RWPE2 (cell line): Measurements from ENCODE around the gene IMPG1.

Experiments
- ATAC-seq: fragments of 200-7000 bp; cut with Tn5 transposase; 3 replicates; pipeline ENCODE4 v1.9.1; 2021; ENCODE audit warnings: low read depth
- DNase-seq: peaks from one replicate; pipeline ENCODE4 v3.0.0-alpha.2; 2020; ENCODE audit warnings: low spot score
- H3K27ac ChIP-seq: fragments of 450-650 bp; 2 replicates; pipeline ENCODE4 v1.5.1; 2017; ENCODE audit warnings: mild to moderate bottlenecking; ENCODE audit not compliant: poor library complexity, severe bottlenecking
- H3K27me3 ChIP-seq: fragments of 250-450 bp; sonication (Bioruptor Pico); 2 replicates; pipeline ENCODE4 v1.5.1; 2021; ENCODE audit warnings: mild to moderate bottlenecking, moderate library complexity; ENCODE audit not compliant: insufficient read depth, poor library complexity, severe bottlenecking
- H3K36me3 ChIP-seq: fragments of 250-450 bp; sonication (Bioruptor Pico); 2 replicates; pipeline ENCODE4 v1.5.1; 2020; ENCODE audit warnings: low read depth, mild to moderate bottlenecking, moderate library complexity
- H3K4me1 ChIP-seq: fragments of 250-450 bp; sonication (Bioruptor Pico); 2 replicates; pipeline ENCODE4 v1.5.1; 2021; ENCODE audit warnings: mild to moderate bottlenecking, moderate library complexity; ENCODE audit not compliant: insufficient read depth, poor library complexity, severe bottlenecking
- H3K4me3 ChIP-seq: fragments of 250-450 bp; sonication (Bioruptor Pico); 2 replicates; pipeline ENCODE4 v1.5.1; 2021; ENCODE audit warnings: mild to moderate bottlenecking, moderate library complexity; ENCODE audit not compliant: severe bottlenecking
- H3K9me3 ChIP-seq: fragments of 250-450 bp; sonication (Bioruptor Pico); 2 replicates; pipeline ENCODE4 v1.5.1; 2021; ENCODE audit warnings: mild to moderate bottlenecking, moderate library complexity; ENCODE audit not compliant: severe bottlenecking
- CTCF ChIP-seq: fragments of 450-650 bp; IDR thresholded peaks from one replicate; pipeline ENCODE4 v1.5.1; 2017; ENCODE audit warnings: mild to moderate bottlenecking, moderate library complexity; ENCODE audit not compliant: poor library complexity, severe bottlenecking

IMPG1 gene

GRCh38 chr6:75876152-75876551 is 196.3 kb downstream of the IMPG1 start:
- Histone ChIP-seq H3K4me1 (no peaks in the 10 kb centered on the region), H3K4me3 (no peak overlapping the region), H3K27ac (no peak overlapping the region), H3K27me3 (no peaks in the 10 kb centered on the region), H3K36me3 (peaks cover 25% of the 10 kb centered on the region), H3K9me3 (no peaks in the 10 kb centered on the region)
- TF ChIP-seq CTCF: no peak
- DNase-seq (no peak), ATAC-seq (no peak)

GRCh38 chr6:75874224-75874623 is 198.2 kb downstream of the IMPG1 start:
- Histone ChIP-seq H3K4me1 (no peaks in the 10 kb centered on the region), H3K36me3 (peaks cover 29% of the 10 kb centered on the region), H3K9me3 (no peaks in the 10 kb centered on the region), H3K27me3 (no peaks in the 10 kb centered on the region), H3K27ac (no peak overlapping the region), H3K4me3 (no peak overlapping the region)
- no peak for DNase-seq
- ATAC-seq: no peak
- TF ChIP-seq CTCF: no peak
